K562 (cell line): Measurements from ENCODE around the gene FOXJ2. TPM values are rescaled to one million over a fixed set of nuclear protein-coding genes. Genes with fewer than 3 reads are reported as not detected.

Source experiments
- CXXC5 ChIP-seq: fragments of 250-450 bp; sonication (Bioruptor Pico); IDR thresholded peaks from 2 replicates; pipeline ENCODE4 v1.8.0; 2022; ENCODE audit warnings: inconsistent platforms, mild to moderate bottlenecking, moderate library complexity
- HDAC3 ChIP-seq: fragments of 450-650 bp; IDR thresholded peaks from 2 replicates; pipeline ENCODE4 v1.6.1; 2018; ENCODE audit warnings: borderline replicate concordance, mild to moderate bottlenecking, moderate library complexity; ENCODE audit not compliant: partially characterized antibody
- L3MBTL2 ChIP-seq: fragments of 450-650 bp; IDR thresholded peaks from 2 replicates; pipeline ENCODE4 v1.6.1; 2016; ENCODE audit warnings: mild to moderate bottlenecking, moderate library complexity
- NRF1 ChIP-seq, 2 experiments: fragments of 450-650 bp; IDR thresholded peaks in 1 of 2; conservative IDR thresholded peaks in 1 of 2; 2 replicates each; pipeline ENCODE4 v1.6.1; 2014; ENCODE audit warnings: mild to moderate bottlenecking in 2 of 2
- ZNF444 ChIP-seq: fragments of 250-450 bp; sonication (Bioruptor Pico); IDR thresholded peaks from 2 replicates; pipeline ENCODE4 v1.4.0; 2020; ENCODE audit warnings: mild to moderate bottlenecking, moderate library complexity
- polyA plus RNA-seq, 8 experiments: library from polyadenylated mRNA; depleted of rRNA in 4 of 8; stranded (reverse) in 5 of 8; unstranded in 3 of 8; fragments of >200 nt; fragmentation: Nextera tagmentation in 2 of 8; fragmentation: Illumina TruSeq in 1 of 8; extraction: Ambion mirVana in 2 of 8; extraction: Trizol in 1 of 8; gene quantifications; 2 replicates each; pipeline versions ENCODE4 v1.2.1 to v1.2.3, GENCODE V29; 2011 to 2014; ENCODE audit warnings: inconsistent platforms in 1 of 8, missing spikeins in 1 of 8
- total RNA-seq, 7 experiments: library from RNA; depleted of rRNA in 6 of 7; stranded (reverse); fragments of >200 nt in 6 of 7; fragmentation: Illumina TruSeq in 2 of 7; extraction: Trizol in 2 of 7; gene quantifications; 2 replicates each; pipeline versions ENCODE4 v1.2.1 to v1.2.3, GENCODE V29; 2011 to 2021; ENCODE audit warnings: low replicate concordance in 1 of 7
- TF ChIP-seq, protein P1 (sequence below): fragments of 450-650 bp; IDR thresholded peaks from 2 replicates; pipeline ENCODE4 v1.6.1; 2016; ENCODE audit warnings: mild to moderate bottlenecking, moderate library complexity
- TF ChIP-seq, protein P2 (sequence below), 2 experiments: IDR thresholded peaks; 2 replicates each; pipeline ENCODE4 v1.6.1; 2011; ENCODE audit warnings: borderline replicate concordance in 1 of 2, control low read depth in 1 of 2, low read depth in 1 of 2, low read length in 1 of 2, mild to moderate bottlenecking in 1 of 2, mixed read lengths in 1 of 2, moderate library complexity in 1 of 2; ENCODE audit not compliant: insufficient read depth in 1 of 2, insufficient read length in 1 of 2, poor library complexity in 1 of 2, severe bottlenecking in 1 of 2; ENCODE audit errors: extremely low read depth in 1 of 2
- TF ChIP-seq, protein P3 (sequence below): sonication (generic); formaldehyde crosslinking; IDR thresholded peaks from 2 replicates; pipeline ENCODE4 v1.9.0; 2022; ENCODE audit warnings: mild to moderate bottlenecking, missing genetic modification reagents

The FOXJ2 gene
- total and polyA plus RNA-seq, 9 of the 15 experiments (the other 6 are each of a cell fraction or from before 2014, with no cell fraction given): 1.0 to 7.5 (median 2.4) TPM

DNA sequence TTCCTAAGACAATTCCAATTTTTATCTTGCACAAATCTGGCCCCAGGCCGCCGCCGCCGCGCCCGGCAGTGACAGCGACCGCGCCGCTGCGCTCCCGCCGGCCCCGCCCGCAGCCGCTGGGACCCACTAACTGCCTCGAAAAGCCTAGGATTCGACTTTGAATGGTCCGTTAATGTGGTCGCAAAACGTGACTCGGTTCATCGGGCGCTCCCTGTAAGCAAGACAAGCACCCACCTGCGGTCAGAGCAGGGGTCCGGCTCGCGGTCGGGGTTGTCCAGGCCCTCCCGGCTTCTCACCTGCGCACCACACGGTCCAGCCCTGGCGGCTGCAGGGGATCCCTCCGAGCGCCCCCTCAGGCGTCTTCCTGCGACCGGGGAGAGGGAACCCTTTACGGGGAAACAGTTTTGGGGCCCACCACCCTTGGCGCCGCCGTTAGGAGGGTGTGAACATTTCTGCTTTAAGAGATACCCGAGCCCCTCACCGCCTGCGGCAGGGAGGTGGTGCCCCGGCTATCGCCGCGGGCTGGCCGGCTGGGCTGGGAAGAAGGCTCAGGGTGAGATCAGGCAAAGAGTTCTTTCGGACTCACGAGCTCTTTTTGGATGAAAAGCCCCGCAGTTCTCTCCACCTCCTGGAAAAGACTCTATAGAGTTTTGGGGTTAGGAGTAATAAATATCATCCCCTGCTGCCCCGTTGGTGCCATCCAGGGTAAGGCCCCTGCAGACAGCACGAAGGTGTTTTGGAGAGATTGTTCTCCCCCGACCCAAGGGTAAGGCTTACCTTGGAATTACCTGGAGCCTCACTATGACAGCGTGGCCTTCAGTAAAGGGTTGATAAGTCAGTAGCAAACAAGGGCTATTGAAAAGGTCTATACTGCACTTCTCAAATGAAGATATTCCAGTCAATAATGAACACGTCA lies 13.6 kb upstream of the FOXJ2 start (continued):
- TF ChIP-seq, protein P1, sequence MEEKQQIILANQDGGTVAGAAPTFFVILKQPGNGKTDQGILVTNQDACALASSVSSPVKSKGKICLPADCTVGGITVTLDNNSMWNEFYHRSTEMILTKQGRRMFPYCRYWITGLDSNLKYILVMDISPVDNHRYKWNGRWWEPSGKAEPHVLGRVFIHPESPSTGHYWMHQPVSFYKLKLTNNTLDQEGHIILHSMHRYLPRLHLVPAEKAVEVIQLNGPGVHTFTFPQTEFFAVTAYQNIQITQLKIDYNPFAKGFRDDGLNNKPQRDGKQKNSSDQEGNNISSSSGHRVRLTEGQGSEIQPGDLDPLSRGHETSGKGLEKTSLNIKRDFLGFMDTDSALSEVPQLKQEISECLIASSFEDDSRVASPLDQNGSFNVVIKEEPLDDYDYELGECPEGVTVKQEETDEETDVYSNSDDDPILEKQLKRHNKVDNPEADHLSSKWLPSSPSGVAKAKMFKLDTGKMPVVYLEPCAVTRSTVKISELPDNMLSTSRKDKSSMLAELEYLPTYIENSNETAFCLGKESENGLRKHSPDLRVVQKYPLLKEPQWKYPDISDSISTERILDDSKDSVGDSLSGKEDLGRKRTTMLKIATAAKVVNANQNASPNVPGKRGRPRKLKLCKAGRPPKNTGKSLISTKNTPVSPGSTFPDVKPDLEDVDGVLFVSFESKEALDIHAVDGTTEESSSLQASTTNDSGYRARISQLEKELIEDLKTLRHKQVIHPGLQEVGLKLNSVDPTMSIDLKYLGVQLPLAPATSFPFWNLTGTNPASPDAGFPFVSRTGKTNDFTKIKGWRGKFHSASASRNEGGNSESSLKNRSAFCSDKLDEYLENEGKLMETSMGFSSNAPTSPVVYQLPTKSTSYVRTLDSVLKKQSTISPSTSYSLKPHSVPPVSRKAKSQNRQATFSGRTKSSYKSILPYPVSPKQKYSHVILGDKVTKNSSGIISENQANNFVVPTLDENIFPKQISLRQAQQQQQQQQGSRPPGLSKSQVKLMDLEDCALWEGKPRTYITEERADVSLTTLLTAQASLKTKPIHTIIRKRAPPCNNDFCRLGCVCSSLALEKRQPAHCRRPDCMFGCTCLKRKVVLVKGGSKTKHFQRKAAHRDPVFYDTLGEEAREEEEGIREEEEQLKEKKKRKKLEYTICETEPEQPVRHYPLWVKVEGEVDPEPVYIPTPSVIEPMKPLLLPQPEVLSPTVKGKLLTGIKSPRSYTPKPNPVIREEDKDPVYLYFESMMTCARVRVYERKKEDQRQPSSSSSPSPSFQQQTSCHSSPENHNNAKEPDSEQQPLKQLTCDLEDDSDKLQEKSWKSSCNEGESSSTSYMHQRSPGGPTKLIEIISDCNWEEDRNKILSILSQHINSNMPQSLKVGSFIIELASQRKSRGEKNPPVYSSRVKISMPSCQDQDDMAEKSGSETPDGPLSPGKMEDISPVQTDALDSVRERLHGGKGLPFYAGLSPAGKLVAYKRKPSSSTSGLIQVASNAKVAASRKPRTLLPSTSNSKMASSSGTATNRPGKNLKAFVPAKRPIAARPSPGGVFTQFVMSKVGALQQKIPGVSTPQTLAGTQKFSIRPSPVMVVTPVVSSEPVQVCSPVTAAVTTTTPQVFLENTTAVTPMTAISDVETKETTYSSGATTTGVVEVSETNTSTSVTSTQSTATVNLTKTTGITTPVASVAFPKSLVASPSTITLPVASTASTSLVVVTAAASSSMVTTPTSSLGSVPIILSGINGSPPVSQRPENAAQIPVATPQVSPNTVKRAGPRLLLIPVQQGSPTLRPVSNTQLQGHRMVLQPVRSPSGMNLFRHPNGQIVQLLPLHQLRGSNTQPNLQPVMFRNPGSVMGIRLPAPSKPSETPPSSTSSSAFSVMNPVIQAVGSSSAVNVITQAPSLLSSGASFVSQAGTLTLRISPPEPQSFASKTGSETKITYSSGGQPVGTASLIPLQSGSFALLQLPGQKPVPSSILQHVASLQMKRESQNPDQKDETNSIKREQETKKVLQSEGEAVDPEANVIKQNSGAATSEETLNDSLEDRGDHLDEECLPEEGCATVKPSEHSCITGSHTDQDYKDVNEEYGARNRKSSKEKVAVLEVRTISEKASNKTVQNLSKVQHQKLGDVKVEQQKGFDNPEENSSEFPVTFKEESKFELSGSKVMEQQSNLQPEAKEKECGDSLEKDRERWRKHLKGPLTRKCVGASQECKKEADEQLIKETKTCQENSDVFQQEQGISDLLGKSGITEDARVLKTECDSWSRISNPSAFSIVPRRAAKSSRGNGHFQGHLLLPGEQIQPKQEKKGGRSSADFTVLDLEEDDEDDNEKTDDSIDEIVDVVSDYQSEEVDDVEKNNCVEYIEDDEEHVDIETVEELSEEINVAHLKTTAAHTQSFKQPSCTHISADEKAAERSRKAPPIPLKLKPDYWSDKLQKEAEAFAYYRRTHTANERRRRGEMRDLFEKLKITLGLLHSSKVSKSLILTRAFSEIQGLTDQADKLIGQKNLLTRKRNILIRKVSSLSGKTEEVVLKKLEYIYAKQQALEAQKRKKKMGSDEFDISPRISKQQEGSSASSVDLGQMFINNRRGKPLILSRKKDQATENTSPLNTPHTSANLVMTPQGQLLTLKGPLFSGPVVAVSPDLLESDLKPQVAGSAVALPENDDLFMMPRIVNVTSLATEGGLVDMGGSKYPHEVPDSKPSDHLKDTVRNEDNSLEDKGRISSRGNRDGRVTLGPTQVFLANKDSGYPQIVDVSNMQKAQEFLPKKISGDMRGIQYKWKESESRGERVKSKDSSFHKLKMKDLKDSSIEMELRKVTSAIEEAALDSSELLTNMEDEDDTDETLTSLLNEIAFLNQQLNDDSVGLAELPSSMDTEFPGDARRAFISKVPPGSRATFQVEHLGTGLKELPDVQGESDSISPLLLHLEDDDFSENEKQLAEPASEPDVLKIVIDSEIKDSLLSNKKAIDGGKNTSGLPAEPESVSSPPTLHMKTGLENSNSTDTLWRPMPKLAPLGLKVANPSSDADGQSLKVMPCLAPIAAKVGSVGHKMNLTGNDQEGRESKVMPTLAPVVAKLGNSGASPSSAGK: peak; percentile 45
- TF ChIP-seq CXXC5 (CRISPR knock-in tag) (peak; percentile 36; the same call in 1 of the 2 replicates), HDAC3 (no peak), NRF1 (conservative IDR thresholded peaks at IDR 0.05 in 1 of 2, IDR thresholded peaks at IDR 0.05 in 1 of 2) (peak; percentile 17 to 44; a peak in 1 of 4 replicates), L3MBTL2 (peak; percentile 40; the same call in 1 of the 2 replicates), ZNF444 (CRISPR knock-in tag) (no peak)
- TF ChIP-seq, protein P2, sequence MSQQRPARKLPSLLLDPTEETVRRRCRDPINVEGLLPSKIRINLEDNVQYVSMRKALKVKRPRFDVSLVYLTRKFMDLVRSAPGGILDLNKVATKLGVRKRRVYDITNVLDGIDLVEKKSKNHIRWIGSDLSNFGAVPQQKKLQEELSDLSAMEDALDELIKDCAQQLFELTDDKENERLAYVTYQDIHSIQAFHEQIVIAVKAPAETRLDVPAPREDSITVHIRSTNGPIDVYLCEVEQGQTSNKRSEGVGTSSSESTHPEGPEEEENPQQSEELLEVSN (IDR thresholded peaks at IDR 0.05; ENCODE audit: borderline replicate concordance in 1 of 2, extremely low read depth in 1 of 2, insufficient read depth in 1 of 2, insufficient read length in 1 of 2, low read depth in 1 of 2, low read length in 1 of 2, poor library complexity in 1 of 2, severe bottlenecking in 1 of 2): peak in 1 of 2 experiments; percentile 69
- TF ChIP-seq, protein P3, sequence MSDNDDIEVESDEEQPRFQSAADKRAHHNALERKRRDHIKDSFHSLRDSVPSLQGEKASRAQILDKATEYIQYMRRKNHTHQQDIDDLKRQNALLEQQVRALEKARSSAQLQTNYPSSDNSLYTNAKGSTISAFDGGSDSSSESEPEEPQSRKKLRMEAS (CRISPR knock-in tag): peak; percentile 71; the same call in 1 of the 2 replicates
